Naive B cell (primary cell): ENCODE results near the gene PLD5. TPM values are rescaled to one million over a fixed set of nuclear protein-coding genes. Genes with fewer than 3 reads are reported as not detected.
A peak's percentile ranks its signal among the peaks of the same experiment; 100 is the strongest.

Source experiments
- ATAC-seq, 2 donors: fragments of 150-1000 bp; cut with Tn5 transposase; 2 replicates each; pipeline ENCODE4 v1.10.0; 2021; ENCODE audit warnings: low read depth in 2 of 2, mild to moderate bottlenecking in 2 of 2, moderate library complexity in 2 of 2
- DNase-seq: peaks from one replicate; pipeline ENCODE4 v3.0.0; 2022
- H3K27ac Mint-ChIP-seq, 6 donors: one replicate each; pipeline ENCODE4 v1.8.0; 2020 to 2022; ENCODE audit warnings: mild to moderate bottlenecking in 6 of 6, mixed read lengths in 6 of 6, moderate library complexity in 5 of 6, inconsistent platforms in 2 of 6
- H3K27me3 Mint-ChIP-seq, 3 donors: one replicate each; pipeline ENCODE4 v1.8.0; 2021 to 2022; ENCODE audit warnings: mixed read lengths in 3 of 3, mild to moderate bottlenecking in 1 of 3
- H3K36me3 Mint-ChIP-seq, 2 donors: one replicate each; pipeline ENCODE4 v1.8.0; 2020 to 2022; ENCODE audit warnings: mixed read lengths in 2 of 2, inconsistent platforms in 1 of 2, mild to moderate bottlenecking in 1 of 2
- H3K4me1 Mint-ChIP-seq, 3 donors: one replicate each; pipeline ENCODE4 v1.8.0; 2020 to 2022; ENCODE audit warnings: mixed read lengths in 3 of 3, inconsistent platforms in 1 of 3, mild to moderate bottlenecking in 1 of 3, moderate library complexity in 1 of 3
- H3K4me3 Mint-ChIP-seq, 8 donors: one replicate each; pipeline ENCODE4 v1.8.0; 2020 to 2022; ENCODE audit warnings: mild to moderate bottlenecking in 8 of 8, mixed read lengths in 8 of 8, moderate library complexity in 8 of 8, inconsistent platforms in 2 of 8
- H3K9me3 Mint-ChIP-seq, 7 donors: one replicate each; pipeline ENCODE4 v1.8.0; 2020 to 2022; ENCODE audit warnings: mixed read lengths in 7 of 7, mild to moderate bottlenecking in 5 of 7, inconsistent platforms in 2 of 7, moderate library complexity in 1 of 7
- polyA plus RNA-seq, 6 donors: library from polyadenylated mRNA; unstranded; fragments of 300-500 nt; fragmentation: Illumina TruSeq; gene quantifications; one replicate each; pipeline ENCODE4 v1.2.3, GENCODE V29; 2021; ENCODE audit warnings: low read depth in 6 of 6

PLD5 gene
- polyA plus RNA-seq = 1 to 10 TPM in 1 of 6 donors, under 1 TPM in 5; 0.08 to 1.1 (median 0.33) TPM

DNA sequence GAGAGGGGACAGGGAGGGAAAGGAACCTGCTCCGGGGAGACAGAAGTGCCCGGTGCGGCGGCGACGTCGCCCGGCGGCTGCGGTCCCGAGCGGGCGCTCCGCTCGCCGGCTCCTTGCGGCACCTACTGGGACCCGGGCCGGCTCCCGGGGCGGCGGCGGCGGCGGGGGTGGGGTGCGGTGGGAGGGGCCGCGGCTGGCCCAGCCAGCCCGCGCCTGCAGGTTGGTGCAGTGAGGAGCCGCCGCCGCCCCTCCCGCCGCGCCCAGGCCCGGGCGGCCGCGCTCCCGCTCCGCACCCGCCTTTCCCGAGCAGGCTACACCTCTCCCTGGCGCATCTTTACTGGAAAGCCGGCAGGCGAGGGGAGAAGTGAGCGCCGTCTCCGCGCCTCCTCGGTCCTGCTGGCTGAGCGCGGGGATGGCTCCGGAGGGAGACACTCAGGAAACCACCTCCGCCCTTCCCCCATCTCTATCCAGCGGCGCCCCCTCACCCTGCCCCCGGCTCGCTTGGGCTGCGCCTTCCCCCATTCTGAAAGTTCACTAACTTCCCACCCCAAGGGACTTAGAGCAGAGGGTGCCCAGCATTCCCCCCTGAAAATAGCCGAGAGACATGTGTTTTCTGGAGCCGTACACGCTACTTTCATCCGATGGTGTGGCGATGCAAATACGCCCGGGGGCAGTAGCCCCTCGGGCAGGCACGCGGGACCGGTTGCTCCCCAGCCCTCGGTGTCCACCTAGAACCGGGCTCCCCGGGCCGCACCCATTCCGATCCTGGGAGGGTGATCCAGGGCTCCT, at the start of gene PLD5:
Gene PLD5, minus strand, starts transcription at position 127 of the 789 bp plus-strand sequence.
- Mint-ChIP-seq H3K9me3 (peaks cover 0 to 4% (median 0%) of the 10 kb centered on the region in 7 donors), H3K36me3 (no peaks in the 10 kb centered on the region), H3K4me1 (peaks cover 20 to 28% (median 26%) of the 10 kb centered on the region in 3 donors), H3K27ac (peak within 1 kb of the TSS in 4 of 6 donors; percentile 21 to 79 (median 60)), H3K4me3 (peak within 1 kb of the TSS; percentile 77 to 94 (median 88)), H3K27me3 (peaks cover 28 to 54% (median 45%) of the 10 kb centered on the region in 3 donors)
- DNase-seq (peak; percentile 15), ATAC-seq (peak; percentile 20 to 28)

DNA sequence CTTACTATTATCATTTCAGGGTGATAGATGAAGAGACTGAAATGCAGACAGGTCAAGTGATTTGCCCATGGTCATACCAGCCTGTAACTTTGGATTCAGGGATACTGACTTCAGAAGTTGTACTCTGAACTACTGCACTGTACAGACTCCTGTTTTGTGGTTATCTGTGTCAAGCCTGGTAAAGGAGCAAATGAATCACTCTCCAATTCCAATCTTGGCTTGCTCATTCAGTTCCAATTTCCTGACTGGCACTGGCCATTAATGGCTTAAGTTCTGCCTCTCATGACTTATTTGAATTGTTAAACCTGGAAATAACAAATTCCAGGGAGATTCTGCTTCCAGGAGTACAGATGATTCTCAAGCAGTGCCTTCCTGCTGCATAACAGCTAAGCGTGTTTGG, 45.4 kb upstream of the PLD5 start:
- DNase-seq (no peak), ATAC-seq (no peak)
- H3K27me3 Mint-ChIP-seq = peaks cover 13 to 14% (median 14%) of the 10 kb centered on the region in 3 donors
- H3K27ac Mint-ChIP-seq = no peak overlapping the region
- peaks cover 2 to 19% (median 7%) of the 10 kb centered on the region in 7 donors for H3K9me3 Mint-ChIP-seq
- no peaks in the 10 kb centered on the region for H3K4me1 Mint-ChIP-seq
- H3K36me3 Mint-ChIP-seq = no peaks in the 10 kb centered on the region
- H3K4me3 Mint-ChIP-seq = no peak overlapping the region

DNA sequence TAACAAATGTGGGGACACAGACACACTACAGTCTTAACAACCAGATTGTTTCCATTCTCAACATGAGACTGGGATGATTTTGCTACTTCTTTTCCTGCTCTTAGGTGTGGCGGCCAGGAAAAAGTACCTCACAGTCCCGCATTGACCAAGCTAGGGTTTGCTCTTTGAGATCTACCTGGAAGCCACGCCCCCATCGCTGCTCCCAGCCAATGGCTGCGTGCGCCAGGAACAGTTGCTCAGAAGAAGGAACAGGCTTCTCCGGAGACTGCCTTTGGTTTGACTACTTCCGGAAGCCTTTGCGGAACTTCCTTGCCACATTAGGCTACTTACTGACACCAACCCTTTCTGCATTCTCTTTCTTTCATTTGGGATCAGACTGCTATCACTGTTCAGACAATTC, 44.2 kb upstream of the PLD5 start:
- Mint-ChIP-seq H3K36me3 (no peaks in the 10 kb centered on the region), H3K27ac (no peak overlapping the region), H3K27me3 (peaks cover 8 to 14% (median 13%) of the 10 kb centered on the region in 3 donors), H3K4me1 (no peaks in the 10 kb centered on the region), H3K9me3 (peaks cover 2 to 19% (median 7%) of the 10 kb centered on the region in 7 donors), H3K4me3 (no peak overlapping the region)
- DNase-seq (no peak), ATAC-seq (no peak)

- Mint-ChIP-seq H3K27ac (no peak overlapping the region), H3K4me1 (no peaks in the 10 kb centered on the region), H3K9me3 (peaks cover 2 to 13% (median 7%) of the 10 kb centered on the region in 7 donors), H3K36me3 (no peaks in the 10 kb centered on the region), H3K27me3 (peaks cover 8 to 14% (median 13%) of the 10 kb centered on the region in 3 donors), H3K4me3 (no peak overlapping the region)
- ATAC-seq = no peak
- DNase-seq = no peak
Observed at GRCh38 chr1:242567596-242567995, 43.1 kb upstream of the PLD5 start.

- Mint-ChIP-seq H3K27ac (no peak overlapping the region), H3K9me3 (no peaks in the 10 kb centered on the region), H3K4me1 (no peaks in the 10 kb centered on the region), H3K27me3 (peaks cover 6 to 31% (median 24%) of the 10 kb centered on the region in 3 donors), H3K4me3 (no peak overlapping the region), H3K36me3 (no peaks in the 10 kb centered on the region)
- no peak for DNase-seq
- no peak for ATAC-seq
Observed at GRCh38 chr1:242556759-242557158, 32.3 kb upstream of the PLD5 start.

- Mint-ChIP-seq H3K4me3 (no peak overlapping the region), H3K9me3 (no peaks in the 10 kb centered on the region), H3K27me3 (peaks cover 6 to 31% (median 24%) of the 10 kb centered on the region in 3 donors), H3K36me3 (no peaks in the 10 kb centered on the region), H3K27ac (no peak overlapping the region), H3K4me1 (no peaks in the 10 kb centered on the region)
- DNase-seq = no peak
- ATAC-seq = no peak
Observed at GRCh38 chr1:242556276-242556675, 31.8 kb upstream of the PLD5 start.

- Mint-ChIP-seq H3K27ac (no peak overlapping the region), H3K27me3 (peaks cover 6 to 31% (median 24%) of the 10 kb centered on the region in 3 donors), H3K9me3 (no peaks in the 10 kb centered on the region), H3K36me3 (no peaks in the 10 kb centered on the region), H3K4me1 (no peaks in the 10 kb centered on the region), H3K4me3 (no peak overlapping the region)
- DNase-seq (no peak), ATAC-seq (no peak)
Observed at GRCh38 chr1:242554577-242554976, 30.1 kb upstream of the PLD5 start.

- Mint-ChIP-seq H3K36me3 (no peaks in the 10 kb centered on the region), H3K27me3 (peaks cover 10 to 26% (median 20%) of the 10 kb centered on the region in 3 donors)
Observed at GRCh38 chr1:242546849-242547729, 22.6 kb upstream of the PLD5 start.

DNA sequence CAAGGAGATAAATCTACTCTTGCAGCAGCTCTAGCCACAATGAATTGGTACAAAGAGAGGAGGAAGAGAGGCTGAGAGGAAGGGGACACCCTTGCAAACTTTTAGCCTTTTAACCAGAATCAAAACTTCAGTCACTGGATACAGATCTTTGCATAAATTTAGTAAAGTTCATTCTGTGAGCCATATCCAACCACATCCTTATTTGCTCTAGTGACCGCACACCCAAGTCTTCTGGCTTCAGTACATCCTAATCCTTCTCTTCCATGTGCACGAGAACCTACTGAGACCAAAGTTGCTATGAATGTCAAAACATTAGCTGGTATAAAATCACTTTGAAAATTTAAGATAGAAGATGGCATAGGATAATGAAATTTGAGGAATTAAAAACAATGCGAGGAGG, 21.9 kb upstream of the PLD5 start:
- H3K36me3 Mint-ChIP-seq = no peaks in the 10 kb centered on the region
- no peak overlapping the region for H3K4me3 Mint-ChIP-seq
- peaks cover 0 to 2% (median 0%) of the 10 kb centered on the region in 7 donors for H3K9me3 Mint-ChIP-seq
- no peak for ATAC-seq
- H3K27me3 Mint-ChIP-seq = peaks cover 10 to 28% (median 22%) of the 10 kb centered on the region in 3 donors
- H3K4me1 Mint-ChIP-seq = no peaks in the 10 kb centered on the region
- H3K27ac Mint-ChIP-seq = no peak overlapping the region
- DNase-seq = no peak

More at GRCh38 chr1:242546849-242547729, 22.6 kb upstream of the PLD5 start:
- DNase-seq = no peak
- H3K4me3 Mint-ChIP-seq = no peak overlapping the region
- no peaks in the 10 kb centered on the region for H3K4me1 Mint-ChIP-seq
- no peak for ATAC-seq
- peaks cover 0 to 2% (median 0%) of the 10 kb centered on the region in 7 donors for H3K9me3 Mint-ChIP-seq
- H3K27ac Mint-ChIP-seq = no peak overlapping the region

DNA sequence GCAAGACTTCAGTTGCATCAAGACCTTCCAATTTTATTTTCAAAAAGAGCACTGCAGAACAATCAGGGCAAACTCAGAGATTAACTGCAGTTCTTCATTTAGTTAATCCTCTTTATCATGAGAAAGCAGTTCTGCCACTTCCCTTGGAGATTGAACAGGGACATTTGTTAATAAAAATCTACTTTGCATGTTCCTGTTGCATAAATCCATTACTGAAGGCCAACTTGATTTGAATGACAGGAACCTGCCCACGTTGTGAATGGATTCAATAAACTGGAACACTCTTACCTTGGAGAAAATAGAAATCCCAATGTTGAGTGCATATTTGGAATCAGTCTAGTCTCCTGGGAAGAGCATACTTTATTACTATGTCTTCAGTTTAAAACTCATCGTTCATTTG, 19.6 kb upstream of the PLD5 start:
- ATAC-seq (no peak), DNase-seq (no peak)
- no peak overlapping the region for H3K27ac Mint-ChIP-seq
- H3K36me3 Mint-ChIP-seq = no peaks in the 10 kb centered on the region
- H3K9me3 Mint-ChIP-seq = peaks cover 0 to 3% (median 0%) of the 10 kb centered on the region in 7 donors
- no peak overlapping the region for H3K4me3 Mint-ChIP-seq
- H3K27me3 Mint-ChIP-seq = peaks cover 18 to 31% (median 28%) of the 10 kb centered on the region in 3 donors
- H3K4me1 Mint-ChIP-seq = no peaks in the 10 kb centered on the region

DNA sequence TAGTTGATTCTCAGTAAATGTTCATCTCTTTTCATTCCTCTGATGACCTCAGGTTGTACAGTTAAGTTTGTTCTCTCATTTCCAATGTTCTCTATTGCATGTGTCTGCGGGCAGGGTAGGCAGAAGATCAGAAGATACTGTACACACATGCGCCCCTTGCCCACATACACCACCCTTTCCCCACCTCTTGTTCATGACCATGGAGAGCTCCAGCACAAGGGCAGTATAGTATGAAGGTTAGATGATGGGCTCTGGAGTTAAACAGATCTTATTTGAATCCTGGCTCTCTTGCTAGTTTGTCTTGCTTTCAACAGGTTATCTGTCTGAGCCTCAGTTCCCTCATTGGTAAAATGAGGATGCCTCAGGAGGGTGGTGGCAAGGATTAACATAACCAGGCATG, 17.8 kb upstream of the PLD5 start:
- Mint-ChIP-seq H3K4me3 (no peak overlapping the region), H3K36me3 (no peaks in the 10 kb centered on the region), H3K27me3 (peaks cover 22 to 31% (median 27%) of the 10 kb centered on the region in 3 donors), H3K4me1 (no peaks in the 10 kb centered on the region), H3K27ac (no peak overlapping the region), H3K9me3 (peaks cover 2 to 14% (median 6%) of the 10 kb centered on the region in 7 donors)
- no peak for DNase-seq
- no peak for ATAC-seq

GRCh38 chr1:242535986-242536385, 11.5 kb upstream of the PLD5 start:
- Mint-ChIP-seq H3K9me3 (peaks cover 2 to 14% (median 6%) of the 10 kb centered on the region in 7 donors), H3K4me3 (no peak overlapping the region), H3K4me1 (peaks cover 0 to 13% (median 3%) of the 10 kb centered on the region in 3 donors), H3K27me3 (peaks cover 24 to 39% (median 34%) of the 10 kb centered on the region in 3 donors), H3K27ac (no peak overlapping the region), H3K36me3 (no peaks in the 10 kb centered on the region)
- DNase-seq = no peak
- ATAC-seq = no peak

DNA sequence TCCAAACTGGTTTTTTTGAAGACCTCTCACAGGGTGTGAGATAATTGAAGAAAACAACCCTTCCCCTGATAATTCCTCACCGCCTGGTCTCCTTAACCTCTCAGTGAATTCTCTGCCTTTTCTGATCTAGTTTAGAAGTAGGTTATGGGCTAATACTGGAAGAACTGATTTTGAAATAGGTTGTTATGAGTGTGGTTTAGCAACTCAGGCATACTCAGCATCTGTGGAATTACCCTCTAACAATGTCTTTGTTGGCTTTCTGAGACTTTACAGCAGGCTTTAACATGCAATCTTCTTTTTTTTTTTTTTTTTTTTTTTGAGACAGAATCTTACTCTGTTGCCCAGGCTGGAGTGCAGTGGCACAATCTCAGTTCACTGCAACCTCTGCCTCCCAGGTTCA, 10.3 kb upstream of the PLD5 start:
- ATAC-seq (no peak), DNase-seq (no peak)
- H3K4me1 Mint-ChIP-seq = peaks cover 0 to 13% (median 3%) of the 10 kb centered on the region in 3 donors
- H3K36me3 Mint-ChIP-seq = no peaks in the 10 kb centered on the region
- no peak overlapping the region for H3K4me3 Mint-ChIP-seq
- peaks cover 28 to 37% (median 30%) of the 10 kb centered on the region in 3 donors for H3K27me3 Mint-ChIP-seq
- H3K27ac Mint-ChIP-seq = no peak overlapping the region
- H3K9me3 Mint-ChIP-seq = peaks cover 2 to 14% (median 6%) of the 10 kb centered on the region in 7 donors
